ENCODE data around the gene POLRMT. TPM values are rescaled to one million over a fixed set of nuclear protein-coding genes. Genes with fewer than 3 reads are reported as not detected.

Gene POLRMT
- total RNA-seq, 1 donor from 2014 or later: 45.3 TPM

- DNase-seq (ENCODE audit: low read depth) (no peak), FAIRE-seq (no peak)
- TF ChIP-seq CTCF (IDR thresholded peaks at IDR 0.05; ENCODE audit: insufficient read depth, low read depth, low read length) (no peak), EZH2 (IDR thresholded peaks at IDR 0.05; ENCODE audit: insufficient read depth, low read length) (no peak)
- Histone ChIP-seq H3K4me3 (ENCODE audit: insufficient read depth, low read depth, low read length) (no peak overlapping the region), H3K4me1 (ENCODE audit: insufficient read depth, low read length) (no peaks in the 10 kb centered on the region), H3K27me3 (ENCODE audit: insufficient read depth, low read length) (no peaks in the 10 kb centered on the region), H2AFZ (ENCODE audit: low read depth, low read length) (no peak overlapping the region), H3K9ac (ENCODE audit: low read length) (no peak overlapping the region), H3K79me2 (ENCODE audit: insufficient read depth, low read length) (peaks cover 50% of the 10 kb centered on the region), H3K4me2 (ENCODE audit: low read length) (no peak overlapping the region), H4K20me1 (ENCODE audit: insufficient read depth, low read length) (peaks cover 40% of the 10 kb centered on the region), H3K9me3 (ENCODE audit: insufficient read depth, low read depth, low read length) (no peaks in the 10 kb centered on the region), H3K27ac (ENCODE audit: low read depth, low read length) (no peak overlapping the region), H3K36me3 (ENCODE audit: insufficient read depth, low read length) (peaks cover 4% of the 10 kb centered on the region)
- H3K36me3 Mint-ChIP-seq (ENCODE audit: low read depth, unreplicated experiment): peaks cover under 1% of the 10 kb centered on the region
- H3K27ac Mint-ChIP-seq (ENCODE audit: unreplicated experiment): no peak overlapping the region
- peaks cover 5% of the 10 kb centered on the region for H3K4me1 Mint-ChIP-seq (ENCODE audit: low read depth, unreplicated experiment)
- H3K27me3 Mint-ChIP-seq (ENCODE audit: low read depth, unreplicated experiment): no peaks in the 10 kb centered on the region
- H3K4me3 Mint-ChIP-seq (ENCODE audit: unreplicated experiment): no peak overlapping the region
- no peaks in the 10 kb centered on the region for H3K9me3 Mint-ChIP-seq (ENCODE audit: unreplicated experiment)
These were observed 17.9 kb upstream of the POLRMT start for GRCh38 chr19:651114-651818.

- Histone ChIP-seq H3K4me1 (ENCODE audit: insufficient read depth, low read length) (no peaks in the 10 kb centered on the region), H3K9ac (ENCODE audit: low read length) (no peak overlapping the region), H3K4me3 (ENCODE audit: insufficient read depth, low read depth, low read length) (no peak overlapping the region), H3K79me2 (ENCODE audit: insufficient read depth, low read length) (peaks cover 39% of the 10 kb centered on the region), H3K9me3 (ENCODE audit: insufficient read depth, low read depth, low read length) (no peaks in the 10 kb centered on the region), H4K20me1 (ENCODE audit: insufficient read depth, low read length) (peaks cover 29% of the 10 kb centered on the region), H3K27ac (ENCODE audit: low read depth, low read length) (no peak overlapping the region), H2AFZ (ENCODE audit: low read depth, low read length) (no peak overlapping the region), H3K27me3 (ENCODE audit: insufficient read depth, low read length) (no peaks in the 10 kb centered on the region), H3K36me3 (ENCODE audit: insufficient read depth, low read length) (peaks cover 4% of the 10 kb centered on the region), H3K4me2 (ENCODE audit: low read length) (no peak overlapping the region)
- TF ChIP-seq EZH2 (IDR thresholded peaks at IDR 0.05; ENCODE audit: insufficient read depth, low read length): no peak
- no peak for TF ChIP-seq CTCF (IDR thresholded peaks at IDR 0.05; ENCODE audit: insufficient read depth, low read depth, low read length)
- no peaks in the 10 kb centered on the region for H3K9me3 Mint-ChIP-seq (ENCODE audit: unreplicated experiment)
- no peaks in the 10 kb centered on the region for H3K27me3 Mint-ChIP-seq (ENCODE audit: low read depth, unreplicated experiment)
- H3K36me3 Mint-ChIP-seq (ENCODE audit: low read depth, unreplicated experiment): peaks cover 2% of the 10 kb centered on the region
- no peak for DNase-seq (ENCODE audit: low read depth)
- H3K4me3 Mint-ChIP-seq (ENCODE audit: unreplicated experiment): no peak overlapping the region
- peaks cover 4% of the 10 kb centered on the region for H3K4me1 Mint-ChIP-seq (ENCODE audit: low read depth, unreplicated experiment)
- FAIRE-seq: no peak
- no peak overlapping the region for H3K27ac Mint-ChIP-seq (ENCODE audit: unreplicated experiment)
These were observed 16.8 kb upstream of the POLRMT start for GRCh38 chr19:650121-650520.

Measured in astrocyte (in vitro differentiated cells and primary cell).